Mucosa of rectum (tissue), 2 donors: ENCODE measurements around the gene HIGD2A.

Experiments used
- H3K27ac ChIP-seq, 2 donors: one replicate each; pipeline ENCODE4 v1.7.0; 2013; ENCODE audit warnings: inconsistent platforms in 2 of 2, low read depth in 2 of 2, low read length in 2 of 2
- H3K27me3 ChIP-seq, 2 donors: one replicate each; pipeline ENCODE4 v1.7.0; 2013; ENCODE audit warnings: low read length in 2 of 2; ENCODE audit not compliant: control insufficient read depth in 2 of 2, insufficient read depth in 2 of 2
- H3K36me3 ChIP-seq, 2 donors: one replicate each; pipeline ENCODE4 v1.7.0; 2013; ENCODE audit warnings: low read length in 2 of 2; ENCODE audit not compliant: control insufficient read depth in 2 of 2, insufficient read depth in 2 of 2
- H3K4me1 ChIP-seq, 2 donors: one replicate each; pipeline ENCODE4 v1.7.0; 2013; ENCODE audit warnings: low read length in 2 of 2, mild to moderate bottlenecking in 1 of 2; ENCODE audit not compliant: control insufficient read depth in 2 of 2, insufficient read depth in 2 of 2
- H3K4me3 ChIP-seq, 2 donors: one replicate each; pipeline ENCODE4 v1.7.0; 2013; ENCODE audit warnings: low read length in 2 of 2
- H3K9ac ChIP-seq, 2 donors: one replicate each; pipeline ENCODE4 v1.7.0; 2013; ENCODE audit warnings: low read length in 2 of 2, low read depth in 1 of 2, mild to moderate bottlenecking in 1 of 2
- H3K9me3 ChIP-seq, 2 donors: one replicate each; pipeline ENCODE4 v1.7.0; 2013; ENCODE audit warnings: low read length in 2 of 2; ENCODE audit not compliant: control insufficient read depth in 2 of 2
- donor health status: healthy.
- donor health status: Normal muscosa, but diverticular disease.

Gene HIGD2A

GRCh38 chr5:176426876-176427275 lies 38.3 kb downstream of the HIGD2A start:
- Histone ChIP-seq H3K4me1 (peaks cover 0 to 7% of the 10 kb centered on the region in 2 donors), H3K9me3 (no peaks in the 10 kb centered on the region), H3K4me3 (no peak overlapping the region), H3K27ac (no peak overlapping the region), H3K9ac (no peak overlapping the region), H3K36me3 (no peaks in the 10 kb centered on the region), H3K27me3 (no peaks in the 10 kb centered on the region)

GRCh38 chr5:176427971-176428370 lies 39.4 kb downstream of the HIGD2A start:
- Histone ChIP-seq H3K27me3 (no peaks in the 10 kb centered on the region), H3K9ac (no peak overlapping the region), H3K4me1 (peaks cover 0 to 7% of the 10 kb centered on the region in 2 donors), H3K27ac (peak overlapping the region; percentile 43 to 61), H3K9me3 (no peaks in the 10 kb centered on the region), H3K4me3 (no peak overlapping the region), H3K36me3 (no peaks in the 10 kb centered on the region)

- Histone ChIP-seq H3K9me3 (no peaks in the 10 kb centered on the region), H3K9ac (no peak overlapping the region), H3K4me1 (peaks cover 0 to 7% of the 10 kb centered on the region in 2 donors), H3K36me3 (no peaks in the 10 kb centered on the region), H3K4me3 (no peak overlapping the region), H3K27me3 (no peaks in the 10 kb centered on the region), H3K27ac (no peak overlapping the region)
These were observed 41.4 kb downstream of the HIGD2A start for GRCh38 chr5:176429972-176430371.

- Histone ChIP-seq H3K9ac (no peak overlapping the region), H3K4me3 (no peak overlapping the region), H3K36me3 (no peaks in the 10 kb centered on the region), H3K4me1 (peaks cover 0 to 4% of the 10 kb centered on the region in 2 donors), H3K27me3 (no peaks in the 10 kb centered on the region), H3K27ac (no peak overlapping the region), H3K9me3 (no peaks in the 10 kb centered on the region)
These were observed 44.2 kb downstream of the HIGD2A start for GRCh38 chr5:176432707-176433106.

GRCh38 chr5:176436656-176437055 lies 48.1 kb downstream of the HIGD2A start:
- H3K4me3 ChIP-seq = peak overlapping the region in 1 of 2 donors; percentile 50
- H3K9ac ChIP-seq = peak overlapping the region in 1 of 2 donors; percentile 32
- no peak overlapping the region for H3K27ac ChIP-seq
- H3K4me1 ChIP-seq = no peaks in the 10 kb centered on the region
- no peaks in the 10 kb centered on the region for H3K9me3 ChIP-seq
- no peaks in the 10 kb centered on the region for H3K36me3 ChIP-seq
- no peaks in the 10 kb centered on the region for H3K27me3 ChIP-seq

GRCh38 chr5:176438959-176439757 lies 50.6 kb downstream of the HIGD2A start:
- Histone ChIP-seq H3K4me3 (no peak overlapping the region), H3K4me1 (no peaks in the 10 kb centered on the region), H3K9me3 (no peaks in the 10 kb centered on the region), H3K36me3 (no peaks in the 10 kb centered on the region), H3K9ac (no peak overlapping the region), H3K27me3 (peaks cover 0 to 5% of the 10 kb centered on the region in 2 donors), H3K27ac (no peak overlapping the region)
